ENCODE results near the gene TRAPPC6A. TPM values are rescaled to one million over a fixed set of nuclear protein-coding genes. Genes with fewer than 3 reads are reported as not detected.

Gene TRAPPC6A
- total and polyA plus RNA-seq, 2 experiments from 2014 or later = 29.4 to 74.7 TPM

DNA sequence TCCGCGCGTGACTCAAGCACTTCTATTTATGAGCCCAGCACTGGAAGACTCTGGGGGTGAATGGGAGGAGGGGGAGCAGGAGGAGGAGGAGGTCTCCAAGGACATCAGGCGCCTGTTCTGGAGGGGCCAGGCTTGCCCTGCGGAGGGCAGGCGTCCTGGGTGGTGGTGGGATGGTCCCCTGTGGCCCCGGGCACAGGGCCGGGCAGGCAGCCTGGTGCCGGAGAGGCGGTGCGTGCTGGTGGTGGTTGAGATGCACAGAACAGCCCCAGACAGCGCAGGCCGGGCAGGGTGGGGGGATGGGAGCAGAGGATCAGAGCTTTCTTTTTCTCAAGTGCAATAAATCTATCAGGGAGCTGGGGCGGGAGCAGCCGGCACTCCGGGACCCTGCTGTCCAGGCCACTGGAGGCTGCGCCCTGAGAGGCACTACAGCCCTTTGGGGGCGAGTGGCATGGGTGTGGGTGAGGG is 31.3 kb downstream of the TRAPPC6A start (continued):
- TF ChIP-seq EZH2 (IDR thresholded peaks at IDR 0.05; ENCODE audit: low read depth, unreplicated experiment) (no peak), POLR2AphosphoS5 (IDR thresholded peaks at IDR 0.05; ENCODE audit: low read depth) (no peak), STAT1 (IDR thresholded peaks at IDR 0.05; ENCODE audit: unreplicated experiment) (no peak)
- TF ChIP-seq, protein P1, sequence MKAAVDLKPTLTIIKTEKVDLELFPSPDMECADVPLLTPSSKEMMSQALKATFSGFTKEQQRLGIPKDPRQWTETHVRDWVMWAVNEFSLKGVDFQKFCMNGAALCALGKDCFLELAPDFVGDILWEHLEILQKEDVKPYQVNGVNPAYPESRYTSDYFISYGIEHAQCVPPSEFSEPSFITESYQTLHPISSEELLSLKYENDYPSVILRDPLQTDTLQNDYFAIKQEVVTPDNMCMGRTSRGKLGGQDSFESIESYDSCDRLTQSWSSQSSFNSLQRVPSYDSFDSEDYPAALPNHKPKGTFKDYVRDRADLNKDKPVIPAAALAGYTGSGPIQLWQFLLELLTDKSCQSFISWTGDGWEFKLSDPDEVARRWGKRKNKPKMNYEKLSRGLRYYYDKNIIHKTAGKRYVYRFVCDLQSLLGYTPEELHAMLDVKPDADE (IDR thresholded peaks at IDR 0.05) = no peak
- TF ChIP-seq, protein P2, sequence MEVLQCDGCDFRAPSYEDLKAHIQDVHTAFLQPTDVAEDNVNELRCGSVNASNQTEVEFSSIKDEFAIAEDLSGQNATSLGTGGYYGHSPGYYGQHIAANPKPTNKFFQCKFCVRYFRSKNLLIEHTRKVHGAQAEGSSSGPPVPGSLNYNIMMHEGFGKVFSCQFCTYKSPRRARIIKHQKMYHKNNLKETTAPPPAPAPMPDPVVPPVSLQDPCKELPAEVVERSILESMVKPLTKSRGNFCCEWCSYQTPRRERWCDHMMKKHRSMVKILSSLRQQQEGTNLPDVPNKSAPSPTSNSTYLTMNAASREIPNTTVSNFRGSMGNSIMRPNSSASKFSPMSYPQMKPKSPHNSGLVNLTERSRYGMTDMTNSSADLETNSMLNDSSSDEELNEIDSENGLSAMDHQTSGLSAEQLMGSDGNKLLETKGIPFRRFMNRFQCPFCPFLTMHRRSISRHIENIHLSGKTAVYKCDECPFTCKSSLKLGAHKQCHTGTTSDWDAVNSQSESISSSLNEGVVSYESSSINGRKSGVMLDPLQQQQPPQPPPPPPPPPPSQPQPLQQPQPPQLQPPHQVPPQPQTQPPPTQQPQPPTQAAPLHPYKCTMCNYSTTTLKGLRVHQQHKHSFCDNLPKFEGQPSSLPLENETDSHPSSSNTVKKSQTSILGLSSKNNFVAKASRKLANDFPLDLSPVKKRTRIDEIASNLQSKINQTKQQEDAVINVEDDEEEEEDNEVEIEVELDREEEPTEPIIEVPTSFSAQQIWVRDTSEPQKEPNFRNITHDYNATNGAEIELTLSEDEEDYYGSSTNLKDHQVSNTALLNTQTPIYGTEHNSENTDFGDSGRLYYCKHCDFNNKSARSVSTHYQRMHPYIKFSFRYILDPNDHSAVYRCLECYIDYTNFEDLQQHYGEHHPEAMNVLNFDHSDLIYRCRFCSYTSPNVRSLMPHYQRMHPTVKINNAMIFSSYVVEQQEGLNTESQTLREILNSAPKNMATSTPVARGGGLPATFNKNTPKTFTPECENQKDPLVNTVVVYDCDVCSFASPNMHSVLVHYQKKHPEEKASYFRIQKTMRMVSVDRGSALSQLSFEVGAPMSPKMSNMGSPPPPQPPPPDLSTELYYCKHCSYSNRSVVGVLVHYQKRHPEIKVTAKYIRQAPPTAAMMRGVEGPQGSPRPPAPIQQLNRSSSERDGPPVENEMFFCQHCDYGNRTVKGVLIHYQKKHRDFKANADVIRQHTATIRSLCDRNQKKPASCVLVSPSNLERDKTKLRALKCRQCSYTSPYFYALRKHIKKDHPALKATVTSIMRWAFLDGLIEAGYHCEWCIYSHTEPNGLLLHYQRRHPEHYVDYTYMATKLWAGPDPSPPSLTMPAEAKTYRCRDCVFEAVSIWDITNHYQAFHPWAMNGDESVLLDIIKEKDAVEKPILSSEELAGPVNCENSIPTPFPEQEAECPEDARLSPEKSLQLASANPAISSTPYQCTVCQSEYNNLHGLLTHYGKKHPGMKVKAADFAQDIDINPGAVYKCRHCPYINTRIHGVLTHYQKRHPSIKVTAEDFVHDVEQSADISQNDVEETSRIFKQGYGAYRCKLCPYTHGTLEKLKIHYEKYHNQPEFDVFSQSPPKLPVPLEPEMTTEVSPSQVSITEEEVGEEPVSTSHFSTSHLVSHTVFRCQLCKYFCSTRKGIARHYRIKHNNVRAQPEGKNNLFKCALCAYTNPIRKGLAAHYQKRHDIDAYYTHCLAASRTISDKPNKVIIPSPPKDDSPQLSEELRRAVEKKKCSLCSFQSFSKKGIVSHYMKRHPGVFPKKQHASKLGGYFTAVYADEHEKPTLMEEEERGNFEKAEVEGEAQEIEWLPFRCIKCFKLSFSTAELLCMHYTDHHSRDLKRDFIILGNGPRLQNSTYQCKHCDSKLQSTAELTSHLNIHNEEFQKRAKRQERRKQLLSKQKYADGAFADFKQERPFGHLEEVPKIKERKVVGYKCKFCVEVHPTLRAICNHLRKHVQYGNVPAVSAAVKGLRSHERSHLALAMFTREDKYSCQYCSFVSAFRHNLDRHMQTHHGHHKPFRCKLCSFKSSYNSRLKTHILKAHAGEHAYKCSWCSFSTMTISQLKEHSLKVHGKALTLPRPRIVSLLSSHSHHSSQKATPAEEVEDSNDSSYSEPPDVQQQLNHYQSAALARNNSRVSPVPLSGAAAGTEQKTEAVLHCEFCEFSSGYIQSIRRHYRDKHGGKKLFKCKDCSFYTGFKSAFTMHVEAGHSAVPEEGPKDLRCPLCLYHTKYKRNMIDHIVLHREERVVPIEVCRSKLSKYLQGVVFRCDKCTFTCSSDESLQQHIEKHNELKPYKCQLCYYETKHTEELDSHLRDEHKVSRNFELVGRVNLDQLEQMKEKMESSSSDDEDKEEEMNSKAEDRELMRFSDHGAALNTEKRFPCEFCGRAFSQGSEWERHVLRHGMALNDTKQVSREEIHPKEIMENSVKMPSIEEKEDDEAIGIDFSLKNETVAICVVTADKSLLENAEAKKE (CRISPR knock-in tag; IDR thresholded peaks at IDR 0.05) = no peak

DNA sequence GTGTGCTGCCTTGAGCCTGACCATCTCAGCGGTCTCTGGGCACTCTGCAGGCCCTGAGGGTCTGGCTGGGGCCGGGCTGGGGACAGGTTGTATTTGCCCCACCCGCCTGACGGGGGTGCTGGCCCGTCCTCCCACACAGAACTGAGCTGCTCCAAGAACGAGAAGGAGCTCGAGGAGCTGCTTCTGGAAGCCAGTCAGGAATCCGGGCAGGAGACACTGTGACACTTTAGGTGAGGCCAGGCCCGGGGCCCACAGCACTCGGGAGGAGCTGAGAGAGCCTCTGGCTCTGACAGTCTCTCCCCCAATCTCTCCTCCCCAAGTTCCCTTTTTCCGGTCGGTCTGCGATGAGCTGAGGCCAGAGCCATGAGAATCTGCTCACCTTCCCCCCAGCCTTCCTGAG is 31.8 kb downstream of the TRAPPC6A start:
- H3K9me3 Mint-ChIP-seq = no peaks in the 10 kb centered on the region; the same call in 2 of the 3 replicates
- Histone ChIP-seq H3K4me1 (ENCODE audit: insufficient read depth) (no peaks in the 10 kb centered on the region), H3K4me3 (no peak overlapping the region), H3K9me2 (ENCODE audit: insufficient read depth) (no peaks in the 10 kb centered on the region), H4K20me1 (replicated peaks; ENCODE audit: insufficient read depth) (peaks cover 3% of the 10 kb centered on the region), H3K27ac (ENCODE audit: low read depth) (no peak overlapping the region), H3F3A (replicated peaks; ENCODE audit: low read depth) (0 out of 2 replicates have a peak, but pooled peaks cover 3% of the 10 kb centered on the region), H3K27me3 (ENCODE audit: insufficient read depth) (peaks cover 4% of the 10 kb centered on the region; the same call in 1 of the 2 replicates), H3K36me3 (ENCODE audit: insufficient read depth) (no peaks in the 10 kb centered on the region), H2AFZ (no peak overlapping the region), H3K4me2 (no peak overlapping the region), H3K79me2 (replicated peaks; ENCODE audit: insufficient read depth) (no peaks in the 10 kb centered on the region)
- H3K4me3 Mint-ChIP-seq = no peak overlapping the region
- no peak for ATAC-seq
- peaks cover 21% of the 10 kb centered on the region for H3K36me3 Mint-ChIP-seq (ENCODE audit: low read depth)
- no peaks in the 10 kb centered on the region; the same call in 2 of the 3 replicates for H3K4me1 Mint-ChIP-seq
- peak; percentile 36 for DNase-seq (ENCODE audit: low spot score)
- H3K27me3 Mint-ChIP-seq (ENCODE audit: insufficient read depth, low read depth, poor library complexity) = peaks cover 27% of the 10 kb centered on the region
- no peak overlapping the region for H3K27ac Mint-ChIP-seq
- TF ChIP-seq POLR2AphosphoS5 (IDR thresholded peaks at IDR 0.05; ENCODE audit: low read depth) = no peak
- TF ChIP-seq STAT1 (IDR thresholded peaks at IDR 0.05; ENCODE audit: unreplicated experiment) = no peak
- no peak for TF ChIP-seq ZNF114 (CRISPR knock-in tag; IDR thresholded peaks at IDR 0.05)
- TF ChIP-seq, protein P3, sequence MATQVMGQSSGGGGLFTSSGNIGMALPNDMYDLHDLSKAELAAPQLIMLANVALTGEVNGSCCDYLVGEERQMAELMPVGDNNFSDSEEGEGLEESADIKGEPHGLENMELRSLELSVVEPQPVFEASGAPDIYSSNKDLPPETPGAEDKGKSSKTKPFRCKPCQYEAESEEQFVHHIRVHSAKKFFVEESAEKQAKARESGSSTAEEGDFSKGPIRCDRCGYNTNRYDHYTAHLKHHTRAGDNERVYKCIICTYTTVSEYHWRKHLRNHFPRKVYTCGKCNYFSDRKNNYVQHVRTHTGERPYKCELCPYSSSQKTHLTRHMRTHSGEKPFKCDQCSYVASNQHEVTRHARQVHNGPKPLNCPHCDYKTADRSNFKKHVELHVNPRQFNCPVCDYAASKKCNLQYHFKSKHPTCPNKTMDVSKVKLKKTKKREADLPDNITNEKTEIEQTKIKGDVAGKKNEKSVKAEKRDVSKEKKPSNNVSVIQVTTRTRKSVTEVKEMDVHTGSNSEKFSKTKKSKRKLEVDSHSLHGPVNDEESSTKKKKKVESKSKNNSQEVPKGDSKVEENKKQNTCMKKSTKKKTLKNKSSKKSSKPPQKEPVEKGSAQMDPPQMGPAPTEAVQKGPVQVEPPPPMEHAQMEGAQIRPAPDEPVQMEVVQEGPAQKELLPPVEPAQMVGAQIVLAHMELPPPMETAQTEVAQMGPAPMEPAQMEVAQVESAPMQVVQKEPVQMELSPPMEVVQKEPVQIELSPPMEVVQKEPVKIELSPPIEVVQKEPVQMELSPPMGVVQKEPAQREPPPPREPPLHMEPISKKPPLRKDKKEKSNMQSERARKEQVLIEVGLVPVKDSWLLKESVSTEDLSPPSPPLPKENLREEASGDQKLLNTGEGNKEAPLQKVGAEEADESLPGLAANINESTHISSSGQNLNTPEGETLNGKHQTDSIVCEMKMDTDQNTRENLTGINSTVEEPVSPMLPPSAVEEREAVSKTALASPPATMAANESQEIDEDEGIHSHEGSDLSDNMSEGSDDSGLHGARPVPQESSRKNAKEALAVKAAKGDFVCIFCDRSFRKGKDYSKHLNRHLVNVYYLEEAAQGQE (IDR thresholded peaks at IDR 0.05; ENCODE audit: unreplicated experiment) = no peak
- TF ChIP-seq ZNF331 (CRISPR knock-in tag; IDR thresholded peaks at IDR 0.05; ENCODE audit: low read depth) = no peak
- no peak for TF ChIP-seq EZH2phosphoT487 (IDR thresholded peaks at IDR 0.05; ENCODE audit: unreplicated experiment)
